HepG2 (cell line): Measurements from ENCODE around the gene KHK. TPM values are rescaled to one million over a fixed set of nuclear protein-coding genes. Genes with fewer than 3 reads are reported as not detected.

Source experiments
- CHD4 ChIP-seq: fragments of 200-600 bp; sonication (generic); IDR thresholded peaks from 2 replicates; pipeline ENCODE4 v1.7.0; 2017; ENCODE audit warnings: mild to moderate bottlenecking, low read length, borderline replicate concordance
- EP300 ChIP-seq, 3 experiments: sonication (generic) in 1 of 3; formaldehyde crosslinking in 1 of 3; IDR thresholded peaks; 2 replicates each; pipeline versions ENCODE4 v1.5.1 to v1.6.1; 2011 to 2020; ENCODE audit warnings: low read depth in 2 of 3, low read length in 2 of 3, borderline replicate concordance in 1 of 3, improper control_type of control experiment in 1 of 3, mild to moderate bottlenecking in 1 of 3, missing genetic modification reagents in 1 of 3, moderate library complexity in 1 of 3
- FOSL2 ChIP-seq: sonication (generic); formaldehyde crosslinking; IDR thresholded peaks from 2 replicates; pipeline ENCODE4 v1.4.0; 2020; ENCODE audit warnings: missing genetic modification reagents
- FOXA3 ChIP-seq: IDR thresholded peaks from 2 replicates; pipeline ENCODE4 v1.6.1; 2016; ENCODE audit warnings: missing genetic modification reagents, missing compliant biosample characterization
- MLX ChIP-seq: IDR thresholded peaks from 2 replicates; pipeline ENCODE4 v1.6.1; 2016
- MZF1 ChIP-seq: sonication (generic); formaldehyde crosslinking; IDR thresholded peaks from 2 replicates; pipeline ENCODE4 v1.8.1; 2023; ENCODE audit warnings: mild to moderate bottlenecking, missing genetic modification reagents, borderline replicate concordance
- ONECUT2 ChIP-seq: sonication (generic); formaldehyde crosslinking; IDR thresholded peaks from 2 replicates; pipeline ENCODE4 v1.4.0; 2020; ENCODE audit warnings: missing genetic modification reagents
- PITX1 ChIP-seq: sonication (generic); formaldehyde crosslinking; IDR thresholded peaks from 2 replicates; pipeline ENCODE4 v1.5.1; 2020; ENCODE audit warnings: mild to moderate bottlenecking, missing genetic modification reagents
- RBM22 ChIP-seq: fragments of 200-400 bp; formaldehyde crosslinking; optimal IDR thresholded peaks from 2 replicates; pipeline ENCODE3; 2017; ENCODE audit warnings: mild to moderate bottlenecking, low read length, moderate library complexity
- RNF2 ChIP-seq: fragments of 450-650 bp; conservative IDR thresholded peaks from 2 replicates; pipeline ENCODE4 v1.6.1; 2016; ENCODE audit warnings: low read depth
- SP1 ChIP-seq, 2 experiments: fragments of 450-650 bp in 1 of 2; sonication (generic) in 1 of 2; formaldehyde crosslinking in 1 of 2; IDR thresholded peaks; 2 replicates each; pipeline versions ENCODE4 v1.4.0 to v1.6.1; 2016 to 2020; ENCODE audit warnings: missing genetic modification reagents in 1 of 2
- TGIF2 ChIP-seq: IDR thresholded peaks from 2 replicates; pipeline ENCODE4 v1.6.1; 2016; ENCODE audit warnings: control low read depth, missing compliant biosample characterization
- ZNF737 ChIP-seq: sonication (generic); formaldehyde crosslinking; IDR thresholded peaks from 2 replicates; pipeline ENCODE4 v1.5.0; 2020; ENCODE audit warnings: missing genetic modification reagents, mild to moderate bottlenecking, borderline replicate concordance
- ZNF891 ChIP-seq: sonication (generic); formaldehyde crosslinking; IDR thresholded peaks from 2 replicates; pipeline ENCODE4 v1.5.0; 2020; ENCODE audit warnings: mild to moderate bottlenecking, missing genetic modification reagents
- polyA plus RNA-seq, 8 experiments: library from polyadenylated mRNA; depleted of rRNA in 3 of 8; stranded (reverse) in 7 of 8; unstranded in 1 of 8; fragments of >200 nt; fragmentation: Illumina TruSeq in 4 of 8; extraction: Trizol in 4 of 8; gene quantifications; 2 replicates each; pipeline versions ENCODE4 v1.2.1 to v1.2.3, GENCODE V29; 2011 to 2016; ENCODE audit warnings: low read depth in 4 of 8, missing spikeins in 1 of 8, mixed read lengths in 1 of 8; ENCODE audit not compliant: insufficient read depth in 1 of 8
- total RNA-seq, 5 experiments: library from RNA; depleted of rRNA; stranded (reverse); fragments of >200 nt; fragmentation: Illumina TruSeq; extraction: Trizol; gene quantifications; 2 replicates each; pipeline ENCODE4 v1.2.3, GENCODE V29; 2016; ENCODE audit warnings: low read depth in 1 of 5
- TF ChIP-seq, protein P1 (sequence below): sonication (generic); formaldehyde crosslinking; IDR thresholded peaks from 2 replicates; pipeline ENCODE4 v1.4.0; 2020; ENCODE audit warnings: missing genetic modification reagents, mild to moderate bottlenecking, borderline replicate concordance
- TF ChIP-seq, protein P2 (sequence below): IDR thresholded peaks from 2 replicates; pipeline ENCODE4 v1.6.1; 2012; ENCODE audit warnings: low read depth, low read length, improper control_type of control experiment
- TF ChIP-seq, protein P3 (sequence below): IDR thresholded peaks from 2 replicates; pipeline ENCODE4 v1.6.1; 2018; ENCODE audit warnings: missing genetic modification reagents, mild to moderate bottlenecking, missing compliant biosample characterization
- TF ChIP-seq, protein P4 (sequence below): IDR thresholded peaks from 2 replicates; pipeline ENCODE4 v1.6.1; 2012; ENCODE audit warnings: low read length, improper control_type of control experiment

KHK gene
- total and polyA plus RNA-seq, 2 of the 13 experiments (the other 11 are each of a cell fraction or from before 2014, with no cell fraction given), result 40.9 to 99.2 TPM

GRCh38 chr2:27086090-27086723, 365 bp upstream of the KHK start (continued):
- TF ChIP-seq, protein P1, sequence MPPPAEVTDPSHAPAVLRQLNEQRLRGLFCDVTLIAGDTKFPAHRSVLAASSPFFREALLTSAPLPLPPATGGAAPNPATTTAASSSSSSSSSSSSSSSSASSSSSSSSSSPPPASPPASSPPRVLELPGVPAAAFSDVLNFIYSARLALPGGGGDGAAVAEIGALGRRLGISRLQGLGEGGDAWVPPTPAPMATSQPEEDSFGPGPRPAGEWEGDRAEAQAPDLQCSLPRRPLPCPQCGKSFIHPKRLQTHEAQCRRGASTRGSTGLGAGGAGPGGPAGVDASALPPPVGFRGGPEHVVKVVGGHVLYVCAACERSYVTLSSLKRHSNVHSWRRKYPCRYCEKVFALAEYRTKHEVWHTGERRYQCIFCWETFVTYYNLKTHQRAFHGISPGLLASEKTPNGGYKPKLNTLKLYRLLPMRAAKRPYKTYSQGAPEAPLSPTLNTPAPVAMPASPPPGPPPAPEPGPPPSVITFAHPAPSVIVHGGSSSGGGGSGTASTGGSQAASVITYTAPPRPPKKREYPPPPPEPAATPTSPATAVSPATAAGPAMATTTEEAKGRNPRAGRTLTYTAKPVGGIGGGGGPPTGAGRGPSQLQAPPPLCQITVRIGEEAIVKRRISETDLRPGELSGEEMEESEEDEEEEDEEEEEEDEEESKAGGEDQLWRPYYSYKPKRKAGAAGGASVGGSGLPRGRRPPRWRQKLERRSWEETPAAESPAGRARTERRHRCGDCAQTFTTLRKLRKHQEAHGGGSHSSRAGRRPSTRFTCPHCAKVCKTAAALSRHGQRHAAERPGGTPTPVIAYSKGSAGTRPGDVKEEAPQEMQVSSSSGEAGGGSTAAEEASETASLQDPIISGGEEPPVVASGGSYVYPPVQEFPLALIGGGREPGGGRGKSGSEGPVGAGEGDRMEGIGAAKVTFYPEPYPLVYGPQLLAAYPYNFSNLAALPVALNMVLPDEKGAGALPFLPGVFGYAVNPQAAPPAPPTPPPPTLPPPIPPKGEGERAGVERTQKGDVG (CRISPR knock-in tag), result no peak
- TF ChIP-seq, protein P2, sequence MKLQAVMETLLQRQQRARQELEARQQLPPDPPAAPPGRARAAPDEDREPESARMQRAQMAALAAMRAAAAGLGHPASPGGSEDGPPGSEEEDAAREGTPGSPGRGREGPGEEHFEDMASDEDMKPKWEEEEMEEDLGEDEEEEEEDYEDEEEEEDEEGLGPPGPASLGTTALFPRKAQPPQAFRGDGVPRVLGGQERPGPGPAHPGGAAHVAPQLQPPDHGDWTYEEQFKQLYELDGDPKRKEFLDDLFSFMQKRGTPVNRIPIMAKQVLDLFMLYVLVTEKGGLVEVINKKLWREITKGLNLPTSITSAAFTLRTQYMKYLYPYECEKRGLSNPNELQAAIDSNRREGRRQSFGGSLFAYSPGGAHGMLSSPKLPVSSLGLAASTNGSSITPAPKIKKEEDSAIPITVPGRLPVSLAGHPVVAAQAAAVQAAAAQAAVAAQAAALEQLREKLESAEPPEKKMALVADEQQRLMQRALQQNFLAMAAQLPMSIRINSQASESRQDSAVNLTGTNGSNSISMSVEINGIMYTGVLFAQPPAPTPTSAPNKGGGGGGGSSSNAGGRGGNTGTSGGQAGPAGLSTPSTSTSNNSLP, result 0 out of 2 replicates have a peak, but pooled peaks have one; percentile 1
- TF ChIP-seq, protein P3, sequence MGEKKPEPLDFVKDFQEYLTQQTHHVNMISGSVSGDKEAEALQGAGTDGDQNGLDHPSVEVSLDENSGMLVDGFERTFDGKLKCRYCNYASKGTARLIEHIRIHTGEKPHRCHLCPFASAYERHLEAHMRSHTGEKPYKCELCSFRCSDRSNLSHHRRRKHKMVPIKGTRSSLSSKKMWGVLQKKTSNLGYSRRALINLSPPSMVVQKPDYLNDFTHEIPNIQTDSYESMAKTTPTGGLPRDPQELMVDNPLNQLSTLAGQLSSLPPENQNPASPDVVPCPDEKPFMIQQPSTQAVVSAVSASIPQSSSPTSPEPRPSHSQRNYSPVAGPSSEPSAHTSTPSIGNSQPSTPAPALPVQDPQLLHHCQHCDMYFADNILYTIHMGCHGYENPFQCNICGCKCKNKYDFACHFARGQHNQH (CRISPR knock-in tag), result peak; percentile 54; the same call in 1 of the 2 replicates
- TF ChIP-seq RBM22 (no peak), PITX1 (no peak), ZNF737 (CRISPR knock-in tag) (no peak), EP300 (IDR thresholded peaks at IDR 0.05; ENCODE audit: low read depth in 2 of 2, low read length in 2 of 2) (peak in 1 of 2 experiments; percentile 18; a peak in 1 of 4 replicates), EP300 (CRISPR knock-in tag; IDR thresholded peaks at IDR 0.05; ENCODE audit: borderline replicate concordance) (no peak), ZNF891 (CRISPR knock-in tag) (peak; percentile 42; the same call in 1 of the 2 replicates), FOSL2 (CRISPR knock-in tag) (peak; percentile 35), MLX (CRISPR knock-in tag) (peak; percentile 79; the same call in 1 of the 2 replicates), MZF1 (CRISPR knock-in tag) (no peak), CHD4 (no peak), RNF2 (0 out of 2 replicates have a peak, but pooled peaks have one; percentile 59), TGIF2 (CRISPR knock-in tag) (peak; percentile 88), FOXA3 (CRISPR knock-in tag) (peak; percentile 72), SP1 (IDR thresholded peaks at IDR 0.05) (no peak), SP1 (CRISPR knock-in tag; IDR thresholded peaks at IDR 0.05) (peak; percentile 89), ONECUT2 (CRISPR knock-in tag) (no peak)
- TF ChIP-seq, protein P4, sequence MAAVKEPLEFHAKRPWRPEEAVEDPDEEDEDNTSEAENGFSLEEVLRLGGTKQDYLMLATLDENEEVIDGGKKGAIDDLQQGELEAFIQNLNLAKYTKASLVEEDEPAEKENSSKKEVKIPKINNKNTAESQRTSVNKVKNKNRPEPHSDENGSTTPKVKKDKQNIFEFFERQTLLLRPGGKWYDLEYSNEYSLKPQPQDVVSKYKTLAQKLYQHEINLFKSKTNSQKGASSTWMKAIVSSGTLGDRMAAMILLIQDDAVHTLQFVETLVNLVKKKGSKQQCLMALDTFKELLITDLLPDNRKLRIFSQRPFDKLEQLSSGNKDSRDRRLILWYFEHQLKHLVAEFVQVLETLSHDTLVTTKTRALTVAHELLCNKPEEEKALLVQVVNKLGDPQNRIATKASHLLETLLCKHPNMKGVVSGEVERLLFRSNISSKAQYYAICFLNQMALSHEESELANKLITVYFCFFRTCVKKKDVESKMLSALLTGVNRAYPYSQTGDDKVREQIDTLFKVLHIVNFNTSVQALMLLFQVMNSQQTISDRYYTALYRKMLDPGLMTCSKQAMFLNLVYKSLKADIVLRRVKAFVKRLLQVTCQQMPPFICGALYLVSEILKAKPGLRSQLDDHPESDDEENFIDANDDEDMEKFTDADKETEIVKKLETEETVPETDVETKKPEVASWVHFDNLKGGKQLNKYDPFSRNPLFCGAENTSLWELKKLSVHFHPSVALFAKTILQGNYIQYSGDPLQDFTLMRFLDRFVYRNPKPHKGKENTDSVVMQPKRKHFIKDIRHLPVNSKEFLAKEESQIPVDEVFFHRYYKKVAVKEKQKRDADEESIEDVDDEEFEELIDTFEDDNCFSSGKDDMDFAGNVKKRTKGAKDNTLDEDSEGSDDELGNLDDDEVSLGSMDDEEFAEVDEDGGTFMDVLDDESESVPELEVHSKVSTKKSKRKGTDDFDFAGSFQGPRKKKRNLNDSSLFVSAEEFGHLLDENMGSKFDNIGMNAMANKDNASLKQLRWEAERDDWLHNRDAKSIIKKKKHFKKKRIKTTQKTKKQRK, result no peak
